ENCODE results near the gene PTTG2.
A peak's percentile ranks its signal among the peaks of the same experiment; 100 is the strongest.

The PTTG2 gene

GRCh38 chr4:38007645-38008044, 47.4 kb downstream of the PTTG2 start:
- no peak for DNase-seq (ENCODE audit: low spot score)
- TF ChIP-seq CTCF (IDR thresholded peaks at IDR 0.05): no peak
- no peak overlapping the region for H3K4me3 ChIP-seq
- H3K27ac ChIP-seq: peak overlapping the region in 1 of 2 donors; percentile 33

- no peak for DNase-seq (ENCODE audit: low spot score)
Measured at GRCh38 chr4:38008571-38009021, 48.4 kb downstream of the PTTG2 start.

GRCh38 chr4:38009421-38009820, 49.2 kb downstream of the PTTG2 start:
- peak overlapping the region; percentile 82 to 86 for H3K27ac ChIP-seq
- no peak overlapping the region for H3K4me3 ChIP-seq
- no peak for TF ChIP-seq CTCF (IDR thresholded peaks at IDR 0.05)
- DNase-seq (ENCODE audit: low spot score): no peak

More at GRCh38 chr4:38008571-38009021, 48.4 kb downstream of the PTTG2 start:
- H3K27ac ChIP-seq: peak overlapping the region; percentile 82 to 86
- TF ChIP-seq CTCF (IDR thresholded peaks at IDR 0.05): no peak
- H3K4me3 ChIP-seq: no peak overlapping the region

GRCh38 chr4:38009949-38010348, 49.8 kb downstream of the PTTG2 start:
- peak overlapping the region; percentile 82 to 86 for H3K27ac ChIP-seq
- no peak overlapping the region for H3K4me3 ChIP-seq
- no peak for DNase-seq (ENCODE audit: low spot score)
- TF ChIP-seq CTCF (IDR thresholded peaks at IDR 0.05): no peak

Measured in coronary artery (tissue), 2 donors.